ENCODE results near the gene FGD5. TPM values are rescaled to one million over a fixed set of nuclear protein-coding genes. Genes with fewer than 3 reads are reported as not detected.

The FGD5 gene
- total and polyA plus RNA-seq, 4 donors: 2.5 to 61.6 (median 20.0) TPM

- DNase-seq: peak in 1 of 2 donors; percentile 30
- no peaks in the 10 kb centered on the region for H3K4me1 ChIP-seq (ENCODE audit: control insufficient read depth in 1 of 2, insufficient read depth in 2 of 2, low read length in 2 of 2)
- no peak overlapping the region for H3K27ac ChIP-seq (ENCODE audit: low read depth in 1 of 2, low read length in 2 of 2)
- WGBS, 2 donors: 28 to 34% methylated on average over 7 of the region's 7 CpGs
- no peaks in the 10 kb centered on the region for H3K36me3 ChIP-seq (ENCODE audit: control insufficient read depth in 1 of 2, insufficient read depth in 2 of 2, low read length in 1 of 2)
- intact Hi-C loops (cut with DNase I): loop anchor here in 1 of 2 donors (10.0 kb wide), 1 partner anchor 113 kb away; the partner anchor contains the start of gene C3orf20
- ATAC-seq (ENCODE audit: low FRiP score): no peak
- no peaks in the 10 kb centered on the region for H3K9me3 ChIP-seq (ENCODE audit: control insufficient read depth, low read length)
- no peak overlapping the region for H3K4me3 ChIP-seq (ENCODE audit: low read length in 2 of 2)
- H3K27me3 ChIP-seq (ENCODE audit: control insufficient read depth in 1 of 2, insufficient read depth in 2 of 2, low read length in 1 of 2): no peaks in the 10 kb centered on the region
Measured at GRCh38 chr3:14787630-14788029, 31.1 kb upstream of the FGD5 start.

DNA sequence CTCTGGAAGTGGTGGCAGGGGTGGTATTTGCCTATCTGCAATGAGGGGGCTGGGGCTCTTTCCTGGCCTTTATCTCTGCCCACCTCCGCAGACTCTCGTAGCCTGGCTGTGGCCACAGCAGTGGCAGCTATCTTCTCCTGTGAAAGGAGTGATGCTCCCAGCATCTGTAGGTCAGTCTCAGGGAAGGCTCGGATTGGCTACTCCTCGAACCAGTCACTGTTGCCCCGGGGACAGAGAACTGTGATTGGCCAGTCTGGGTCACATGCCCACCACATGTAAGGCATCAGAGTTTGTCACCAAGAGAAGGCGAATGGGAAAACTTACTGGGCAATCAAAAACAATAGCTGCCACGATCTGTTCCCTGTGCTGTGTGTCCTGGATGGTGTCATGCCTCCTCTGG is 30.1 kb upstream of the FGD5 start:
- Histone ChIP-seq H3K27me3 (ENCODE audit: control insufficient read depth in 1 of 2, insufficient read depth in 2 of 2, low read length in 1 of 2) (no peaks in the 10 kb centered on the region), H3K9me3 (ENCODE audit: control insufficient read depth, low read length) (no peaks in the 10 kb centered on the region), H3K4me3 (ENCODE audit: low read length in 2 of 2) (no peak overlapping the region), H3K27ac (ENCODE audit: low read depth in 1 of 2, low read length in 2 of 2) (no peak overlapping the region), H3K4me1 (ENCODE audit: control insufficient read depth in 1 of 2, insufficient read depth in 2 of 2, low read length in 2 of 2) (no peaks in the 10 kb centered on the region), H3K36me3 (ENCODE audit: control insufficient read depth in 1 of 2, insufficient read depth in 2 of 2, low read length in 1 of 2) (no peaks in the 10 kb centered on the region)
- intact Hi-C loops (cut with DNase I): loop anchor here in 1 of 2 donors (10.0 kb wide), 1 partner anchor 114 kb away; the partner anchor contains the start of gene C3orf20
- no peak for ATAC-seq (ENCODE audit: low FRiP score)
- WGBS, 2 donors: 94 to 97% methylated on average over 7 of the region's 7 CpGs
- DNase-seq: peak in 1 of 2 donors; percentile 41

DNA sequence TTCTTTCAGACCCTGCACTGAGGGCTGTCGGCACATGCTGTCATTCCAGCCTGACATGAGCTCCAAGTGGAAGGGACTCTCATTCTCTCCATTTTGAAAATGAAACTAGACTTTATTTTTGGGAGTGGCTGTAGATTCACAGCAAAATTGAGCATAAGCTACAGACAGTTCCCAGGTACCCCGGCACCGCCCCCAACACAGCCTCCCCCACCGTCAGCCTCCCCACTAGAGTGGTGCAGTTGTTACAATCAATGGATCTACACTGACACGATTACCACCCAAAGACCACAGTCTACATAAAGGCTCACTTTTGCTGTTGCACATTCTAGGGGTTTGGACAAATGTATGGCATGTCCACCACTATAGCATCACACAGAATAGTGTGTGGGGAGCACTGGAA is 29.5 kb upstream of the FGD5 start:
- DNase-seq (peak; percentile 17 to 18), ATAC-seq (ENCODE audit: low FRiP score) (no peak)
- Histone ChIP-seq H3K4me1 (ENCODE audit: control insufficient read depth in 1 of 2, insufficient read depth in 2 of 2, low read length in 2 of 2) (no peaks in the 10 kb centered on the region), H3K4me3 (ENCODE audit: low read length in 2 of 2) (no peak overlapping the region), H3K36me3 (ENCODE audit: control insufficient read depth in 1 of 2, insufficient read depth in 2 of 2, low read length in 1 of 2) (no peaks in the 10 kb centered on the region), H3K27ac (ENCODE audit: low read depth in 1 of 2, low read length in 2 of 2) (no peak overlapping the region), H3K9me3 (ENCODE audit: control insufficient read depth, low read length) (no peaks in the 10 kb centered on the region), H3K27me3 (ENCODE audit: control insufficient read depth in 1 of 2, insufficient read depth in 2 of 2, low read length in 1 of 2) (no peaks in the 10 kb centered on the region)
- intact Hi-C loops (cut with DNase I): loop anchor here in 1 of 2 donors (10.0 kb wide), 1 partner anchor 114 kb away; the partner anchor contains the start of gene C3orf20
- 79 to 83% methylated on average over 5 of the region's 5 CpGs for WGBS, 2 donors

GRCh38 chr3:14789640-14790285 is 29.0 kb upstream of the FGD5 start:
- no peak for ATAC-seq (ENCODE audit: low FRiP score)
- Histone ChIP-seq H3K27ac (ENCODE audit: low read depth in 1 of 2, low read length in 2 of 2) (no peak overlapping the region), H3K36me3 (ENCODE audit: control insufficient read depth in 1 of 2, insufficient read depth in 2 of 2, low read length in 1 of 2) (no peaks in the 10 kb centered on the region), H3K4me3 (ENCODE audit: low read length in 2 of 2) (no peak overlapping the region), H3K9me3 (ENCODE audit: control insufficient read depth, low read length) (no peaks in the 10 kb centered on the region), H3K4me1 (ENCODE audit: control insufficient read depth in 1 of 2, insufficient read depth in 2 of 2, low read length in 2 of 2) (no peaks in the 10 kb centered on the region), H3K27me3 (ENCODE audit: control insufficient read depth in 1 of 2, insufficient read depth in 2 of 2, low read length in 1 of 2) (no peaks in the 10 kb centered on the region)
- peak; percentile 9 to 42 for DNase-seq
- intact Hi-C loops (cut with DNase I): loop anchor here in 1 of 2 donors (10.0 kb wide), 1 partner anchor 115 kb away; the partner anchor contains the start of gene C3orf20
- 78 to 79% methylated on average over 10 of the region's 10 CpGs for WGBS, 2 donors

- ATAC-seq (ENCODE audit: low FRiP score): peak; percentile 70
- no peaks in the 10 kb centered on the region for H3K27me3 ChIP-seq (ENCODE audit: control insufficient read depth in 1 of 2, insufficient read depth in 2 of 2, low read length in 1 of 2)
- H3K4me1 ChIP-seq (ENCODE audit: control insufficient read depth in 1 of 2, insufficient read depth in 2 of 2, low read length in 2 of 2): no peaks in the 10 kb centered on the region
- no peaks in the 10 kb centered on the region for H3K9me3 ChIP-seq (ENCODE audit: control insufficient read depth, low read length)
- no peaks in the 10 kb centered on the region for H3K36me3 ChIP-seq (ENCODE audit: control insufficient read depth in 1 of 2, insufficient read depth in 2 of 2, low read length in 1 of 2)
- DNase-seq: peak; percentile 67 to 86
- WGBS, 2 donors: 32 to 34% methylated on average over 15 of the region's 15 CpGs
- no peak overlapping the region for H3K4me3 ChIP-seq (ENCODE audit: low read length in 2 of 2)
- intact Hi-C loops (cut with DNase I): loop anchor here in 1 of 2 donors (1.0 kb wide), 1 partner anchor 130 kb away; no protein-coding TSS in a partner anchor
- H3K27ac ChIP-seq (ENCODE audit: low read depth in 1 of 2, low read length in 2 of 2): no peak overlapping the region
Measured at GRCh38 chr3:14791343-14791945, 27.3 kb upstream of the FGD5 start.

DNA sequence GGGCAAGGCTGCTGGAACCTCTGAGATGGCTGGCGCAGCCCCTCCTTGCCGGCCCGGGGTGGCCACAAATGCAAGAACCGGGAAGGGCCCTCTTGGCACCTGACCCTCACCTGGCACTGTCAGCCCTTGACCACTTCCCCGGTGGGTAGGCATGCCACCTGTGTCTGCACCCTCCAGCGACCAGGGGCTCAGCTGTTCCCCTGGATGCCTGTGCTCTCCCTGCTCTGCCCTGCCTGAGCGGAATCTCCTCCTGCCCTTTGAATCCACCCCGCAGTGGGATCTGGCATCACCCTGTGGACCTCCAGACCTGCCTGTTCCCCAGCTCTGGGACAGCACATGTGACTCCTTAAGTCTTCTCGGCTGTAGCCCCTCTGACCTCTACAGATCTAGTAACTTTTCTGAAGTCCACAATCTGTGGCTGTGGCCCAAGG is 26.1 kb upstream of the FGD5 start:
- Histone ChIP-seq H3K27me3 (ENCODE audit: control insufficient read depth in 1 of 2, insufficient read depth in 2 of 2, low read length in 1 of 2) (no peaks in the 10 kb centered on the region), H3K27ac (ENCODE audit: low read depth in 1 of 2, low read length in 2 of 2) (no peak overlapping the region), H3K9me3 (ENCODE audit: control insufficient read depth, low read length) (no peaks in the 10 kb centered on the region), H3K4me1 (ENCODE audit: control insufficient read depth in 1 of 2, insufficient read depth in 2 of 2, low read length in 2 of 2) (no peaks in the 10 kb centered on the region), H3K36me3 (ENCODE audit: control insufficient read depth in 1 of 2, insufficient read depth in 2 of 2, low read length in 1 of 2) (no peaks in the 10 kb centered on the region), H3K4me3 (ENCODE audit: low read length in 2 of 2) (no peak overlapping the region)
- intact Hi-C loops (cut with DNase I): no loop called here
- no peak for ATAC-seq (ENCODE audit: low FRiP score)
- peak in 1 of 2 donors; percentile 70 for DNase-seq
- WGBS, 2 donors: 94 to 98% methylated on average over 9 of the region's 9 CpGs

DNA sequence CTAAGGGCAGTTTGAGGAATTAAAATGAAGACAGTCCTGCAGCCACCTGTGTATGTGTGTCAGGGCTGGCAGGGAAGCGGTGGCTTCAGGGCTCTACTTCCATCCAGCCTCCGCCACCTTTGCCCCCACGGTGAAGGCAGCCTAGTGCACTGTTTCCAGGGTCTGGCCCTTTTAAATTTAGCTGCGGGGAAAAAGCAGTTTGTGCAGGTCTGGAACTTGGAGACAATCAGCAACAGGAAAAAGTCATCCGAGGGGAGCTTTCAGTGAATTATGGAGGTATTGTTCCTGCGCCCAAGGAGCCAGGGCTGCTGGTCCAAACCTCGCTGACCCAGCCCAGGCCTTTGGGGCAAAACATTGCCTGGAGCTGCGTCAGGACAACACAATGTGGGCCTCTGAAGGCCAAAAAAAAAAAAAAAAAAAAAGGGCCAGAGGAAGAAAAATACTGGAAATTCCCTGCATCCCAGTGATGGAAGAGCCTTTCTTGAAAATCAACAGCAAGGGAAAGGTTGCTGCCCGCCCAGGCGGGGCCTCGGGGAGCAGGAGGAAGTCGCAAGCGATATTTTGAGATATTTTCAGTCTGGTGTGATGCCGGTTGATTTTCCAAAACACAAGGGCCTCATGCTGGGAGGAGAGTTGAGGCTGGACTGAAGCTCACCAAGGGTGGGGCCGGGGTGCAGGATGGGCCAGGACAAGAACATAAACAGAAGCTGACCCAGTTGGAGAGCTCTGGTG is 25.5 kb upstream of the FGD5 start:
- Histone ChIP-seq H3K36me3 (ENCODE audit: control insufficient read depth in 1 of 2, insufficient read depth in 2 of 2, low read length in 1 of 2) (no peaks in the 10 kb centered on the region), H3K27ac (ENCODE audit: low read depth in 1 of 2, low read length in 2 of 2) (no peak overlapping the region), H3K4me1 (ENCODE audit: control insufficient read depth in 1 of 2, insufficient read depth in 2 of 2, low read length in 2 of 2) (no peaks in the 10 kb centered on the region), H3K27me3 (ENCODE audit: control insufficient read depth in 1 of 2, insufficient read depth in 2 of 2, low read length in 1 of 2) (no peaks in the 10 kb centered on the region), H3K9me3 (ENCODE audit: control insufficient read depth, low read length) (no peaks in the 10 kb centered on the region), H3K4me3 (ENCODE audit: low read length in 2 of 2) (no peak overlapping the region)
- intact Hi-C loops (cut with DNase I): no loop called here
- DNase-seq (peak; percentile 65 to 77), ATAC-seq (ENCODE audit: low FRiP score) (peak; percentile 74)
- WGBS, 2 donors: 64 to 72% methylated on average over 15 of the region's 15 CpGs

GRCh38 chr3:14793858-14794234 is 24.9 kb upstream of the FGD5 start:
- H3K9me3 ChIP-seq (ENCODE audit: control insufficient read depth, low read length): no peaks in the 10 kb centered on the region
- H3K27me3 ChIP-seq (ENCODE audit: control insufficient read depth in 1 of 2, insufficient read depth in 2 of 2, low read length in 1 of 2): no peaks in the 10 kb centered on the region
- H3K27ac ChIP-seq (ENCODE audit: low read depth in 1 of 2, low read length in 2 of 2): no peak overlapping the region
- no peak overlapping the region for H3K4me3 ChIP-seq (ENCODE audit: low read length in 2 of 2)
- H3K4me1 ChIP-seq (ENCODE audit: control insufficient read depth in 1 of 2, insufficient read depth in 2 of 2, low read length in 2 of 2): no peaks in the 10 kb centered on the region
- 84% methylated on average over 5 of the region's 5 CpGs for WGBS, 2 donors
- H3K36me3 ChIP-seq (ENCODE audit: control insufficient read depth in 1 of 2, insufficient read depth in 2 of 2, low read length in 1 of 2): no peaks in the 10 kb centered on the region
- intact Hi-C loops (cut with DNase I): no loop called here
- no peak for DNase-seq
- ATAC-seq (ENCODE audit: low FRiP score): no peak

Data from aorta (tissue), 5 donors.